DND-41 (cell line): ENCODE measurements around the gene ILF3.

ENCODE experiments used
- ATAC-seq: fragments of 200-7000 bp; cut with Tn5 transposase; 3 replicates; pipeline ENCODE4 v1.9.1; 2021; ENCODE audit warnings: low read depth; ENCODE audit not compliant: insufficient read depth
- DNase-seq: peaks from one replicate; pipeline ENCODE4 v3.0.0-alpha.2; 2020
- H2AFZ ChIP-seq: 2 replicates; pipeline ENCODE4 v1.6.0; 2012; ENCODE audit warnings: low read depth, low read length
- H3K27ac ChIP-seq: 2 replicates; pipeline ENCODE4 v1.5.1; 2012; ENCODE audit warnings: low read length, inconsistent platforms
- H3K27me3 ChIP-seq: fragments of 200-600 bp; sonication (generic); 2 replicates; pipeline ENCODE4 v1.6.0; 2012; ENCODE audit warnings: low read length, mild to moderate bottlenecking, inconsistent platforms; ENCODE audit not compliant: insufficient read depth, poor library complexity
- H3K36me3 ChIP-seq: 2 replicates; pipeline ENCODE4 v1.5.1; 2012; ENCODE audit warnings: low read length, inconsistent platforms; ENCODE audit not compliant: insufficient read depth
- H3K4me1 ChIP-seq: 2 replicates; pipeline ENCODE4 v1.5.1; 2012; ENCODE audit warnings: mild to moderate bottlenecking, low read length; ENCODE audit not compliant: insufficient read depth
- H3K4me2 ChIP-seq: 2 replicates; pipeline ENCODE4 v1.6.0; 2012; ENCODE audit warnings: mild to moderate bottlenecking, moderate library complexity, low read length, inconsistent platforms; ENCODE audit not compliant: insufficient read depth
- H3K4me3 ChIP-seq, 2 experiments: fragments of 200-600 bp in 1 of 2; shearing (Covaris generic) in 1 of 2; 2 replicates each; pipeline ENCODE4 v1.5.1; 2012 to 2016; ENCODE audit warnings: inconsistent platforms in 2 of 2, low read length in 2 of 2, mild to moderate bottlenecking in 2 of 2, low read depth in 1 of 2, moderate library complexity in 1 of 2
- H3K79me2 ChIP-seq: 2 replicates; pipeline ENCODE4 v1.6.0; 2012; ENCODE audit warnings: low read length, inconsistent platforms; ENCODE audit not compliant: insufficient read depth
- H3K9ac ChIP-seq: 2 replicates; pipeline ENCODE4 v1.6.0; 2012; ENCODE audit warnings: low read depth, mild to moderate bottlenecking, inconsistent platforms, low read length, moderate library complexity
- H3K9me3 ChIP-seq: 2 replicates; pipeline ENCODE4 v1.5.1; 2012; ENCODE audit warnings: low read length, moderate library complexity, mild to moderate bottlenecking, inconsistent platforms; ENCODE audit not compliant: insufficient read depth, severe bottlenecking
- H4K20me1 ChIP-seq: 2 replicates; pipeline ENCODE4 v1.6.0; 2012; ENCODE audit warnings: low read length; ENCODE audit not compliant: insufficient read depth
- CTCF ChIP-seq: IDR thresholded peaks from 2 replicates; pipeline ENCODE4 v1.5.1; 2012; ENCODE audit warnings: borderline replicate concordance, low read length, moderate library complexity, mild to moderate bottlenecking; ENCODE audit not compliant: poor library complexity, severe bottlenecking; ENCODE audit errors: extremely low read depth
- EZH2 ChIP-seq: IDR thresholded peaks from 3 replicates; pipeline ENCODE4 v1.6.1; 2012; ENCODE audit warnings: borderline replicate concordance, low read depth, mild to moderate bottlenecking, moderate library complexity, low read length, inconsistent platforms; ENCODE audit not compliant: severe bottlenecking

Gene ILF3

GRCh38 chr19:10708291-10708690, 54.1 kb downstream of the ILF3 start:
- Histone ChIP-seq H3K4me1 (no peaks in the 10 kb centered on the region), H3K9me3 (no peaks in the 10 kb centered on the region), H3K79me2 (no peaks in the 10 kb centered on the region), H4K20me1 (no peaks in the 10 kb centered on the region), H3K4me3 (no peak overlapping the region), H2AFZ (no peak overlapping the region), H3K27ac (no peak overlapping the region), H3K9ac (no peak overlapping the region), H3K4me2 (no peak overlapping the region), H3K27me3 (no peaks in the 10 kb centered on the region), H3K36me3 (peaks cover 17% of the 10 kb centered on the region)
- ATAC-seq, result no peak
- DNase-seq, result no peak
- no peak for TF ChIP-seq EZH2
- TF ChIP-seq CTCF, result no peak

- Histone ChIP-seq H3K36me3 (peaks cover 22% of the 10 kb centered on the region), H3K4me3 (no peak overlapping the region), H3K27me3 (no peaks in the 10 kb centered on the region), H3K9ac (no peak overlapping the region), H3K4me1 (peaks cover 8% of the 10 kb centered on the region), H2AFZ (no peak overlapping the region), H3K4me2 (no peak overlapping the region), H3K27ac (no peak overlapping the region), H4K20me1 (no peaks in the 10 kb centered on the region), H3K79me2 (no peaks in the 10 kb centered on the region), H3K9me3 (no peaks in the 10 kb centered on the region)
- TF ChIP-seq EZH2 (no peak), CTCF (no peak)
- DNase-seq (no peak), ATAC-seq (no peak)
These were observed 57.9 kb downstream of the ILF3 start for GRCh38 chr19:10712045-10712444.

- Histone ChIP-seq H3K4me1 (peaks cover 10% of the 10 kb centered on the region), H3K27ac (no peak overlapping the region), H3K4me3 (no peak overlapping the region), H3K79me2 (no peaks in the 10 kb centered on the region), H3K9ac (no peak overlapping the region), H4K20me1 (no peaks in the 10 kb centered on the region), H3K27me3 (no peaks in the 10 kb centered on the region), H3K36me3 (peaks cover 17% of the 10 kb centered on the region), H3K9me3 (no peaks in the 10 kb centered on the region), H2AFZ (no peak overlapping the region), H3K4me2 (no peak overlapping the region)
- DNase-seq (no peak), ATAC-seq (no peak)
- TF ChIP-seq EZH2 (no peak), CTCF (no peak)
These were observed 58.6 kb downstream of the ILF3 start for GRCh38 chr19:10712754-10713153.

GRCh38 chr19:10713317-10713716, 59.2 kb downstream of the ILF3 start:
- Histone ChIP-seq H3K27ac (no peak overlapping the region), H3K27me3 (no peaks in the 10 kb centered on the region), H3K4me1 (peaks cover 10% of the 10 kb centered on the region), H3K36me3 (peaks cover 17% of the 10 kb centered on the region), H3K4me2 (no peak overlapping the region), H3K4me3 (no peak overlapping the region), H4K20me1 (peaks cover 3% of the 10 kb centered on the region; the same call in 1 of the 2 replicates), H3K9ac (no peak overlapping the region), H3K79me2 (peaks cover 5% of the 10 kb centered on the region), H3K9me3 (no peaks in the 10 kb centered on the region), H2AFZ (no peak overlapping the region)
- DNase-seq (no peak), ATAC-seq (no peak)
- TF ChIP-seq CTCF, result no peak
- TF ChIP-seq EZH2, result no peak
